Measurements from ENCODE around the gene CASP10. TPM values are rescaled to one million over a fixed set of nuclear protein-coding genes. Genes with fewer than 3 reads are reported as not detected.

Gene CASP10
- total RNA-seq, 2 donors from 2014 or later = 7.1 to 9.9 TPM

- ATAC-seq (no peak), DNase-seq (no peak)
- intact Hi-C loops (cut with DNase I) = no loop called here
These were observed 4.0 kb downstream of the CASP10 start for GRCh38 chr2:201186982-201187381.

GRCh38 chr2:201188449-201188848, 5.5 kb downstream of the CASP10 start:
- DNase-seq (no peak), ATAC-seq (no peak)
- intact Hi-C loops (cut with DNase I) = no loop called here

GRCh38 chr2:201191132-201191875, 8.4 kb downstream of the CASP10 start:
- DNase-seq = peak; percentile 30
- peak; percentile 76 to 88 for ATAC-seq
- intact Hi-C loops (cut with DNase I) = no loop called here

- no peak for DNase-seq
- no peak for ATAC-seq
- intact Hi-C loops (cut with DNase I) = no loop called here
These were observed 11.2 kb downstream of the CASP10 start for GRCh38 chr2:201194097-201194496.

GRCh38 chr2:201195331-201195730, 12.4 kb downstream of the CASP10 start:
- ATAC-seq (no peak), DNase-seq (no peak)
- intact Hi-C loops (cut with DNase I) = no loop called here

GRCh38 chr2:201196003-201196402, 13.1 kb downstream of the CASP10 start:
- no peak for DNase-seq

GRCh38 chr2:201196803-201197202, 13.9 kb downstream of the CASP10 start:
- intact Hi-C loops (cut with DNase I) = no loop called here
- DNase-seq (no peak), ATAC-seq (no peak)

More at GRCh38 chr2:201196003-201196402, 13.1 kb downstream of the CASP10 start:
- intact Hi-C loops (cut with DNase I) = no loop called here
- no peak for ATAC-seq

- intact Hi-C loops (cut with DNase I) = no loop called here
- DNase-seq (no peak), ATAC-seq (no peak)
These were observed 14.8 kb downstream of the CASP10 start for GRCh38 chr2:201197781-201198180.

- intact Hi-C loops (cut with DNase I) = no loop called here
- DNase-seq = no peak
- no peak for ATAC-seq
These were observed 16.9 kb downstream of the CASP10 start for GRCh38 chr2:201199847-201200246.

- intact Hi-C loops (cut with DNase I) = no loop called here
- ATAC-seq (no peak), DNase-seq (no peak)
These were observed 17.4 kb downstream of the CASP10 start for GRCh38 chr2:201200345-201200744.

GRCh38 chr2:201201371-201201770, 18.4 kb downstream of the CASP10 start:
- intact Hi-C loops (cut with DNase I) = no loop called here
- DNase-seq (no peak), ATAC-seq (no peak)

- peak; percentile 41 to 57 for ATAC-seq
- intact Hi-C loops (cut with DNase I) = no loop called here
- no peak for DNase-seq
These were observed 21.1 kb downstream of the CASP10 start for GRCh38 chr2:201203916-201204654.

- no peak for ATAC-seq
- intact Hi-C loops (cut with DNase I) = no loop called here
These were observed 21.9 kb downstream of the CASP10 start for GRCh38 chr2:201204655-201205514.

GRCh38 chr2:201205515-201205849, 22.5 kb downstream of the CASP10 start:
- intact Hi-C loops (cut with DNase I) = no loop called here
- ATAC-seq (no peak), DNase-seq (no peak)

More at GRCh38 chr2:201204655-201205514, 21.9 kb downstream of the CASP10 start:
- no peak for DNase-seq

GRCh38 chr2:201208563-201209252, 25.8 kb downstream of the CASP10 start:
- ATAC-seq (peak in 1 of 2 donors; percentile 80), DNase-seq (no peak)
- intact Hi-C loops (cut with DNase I) = no loop called here

GRCh38 chr2:201215963-201216362, 33.0 kb downstream of the CASP10 start:
- no peak for ATAC-seq
- intact Hi-C loops (cut with DNase I) = no loop called here
- DNase-seq = no peak

- no peak for DNase-seq
- ATAC-seq = no peak
- intact Hi-C loops (cut with DNase I) = no loop called here
These were observed 34.0 kb downstream of the CASP10 start for GRCh38 chr2:201216918-201217317.

GRCh38 chr2:201218780-201219179, 35.8 kb downstream of the CASP10 start:
- intact Hi-C loops (cut with DNase I) = no loop called here
- peak in 1 of 2 donors; percentile 34 for ATAC-seq
- no peak for DNase-seq
